Measurements from ENCODE around the gene YIF1A. TPM values are rescaled to one million over a fixed set of nuclear protein-coding genes. Genes with fewer than 3 reads are reported as not detected.
"Not testable (repeated sequence)": the region's sequence is repeated elsewhere in the genome, so short reads cannot be mapped to it uniquely, and the experiment has no call there.

The YIF1A gene
- total RNA-seq, 1 experiment from 2014 or later: 188 TPM

DNA sequence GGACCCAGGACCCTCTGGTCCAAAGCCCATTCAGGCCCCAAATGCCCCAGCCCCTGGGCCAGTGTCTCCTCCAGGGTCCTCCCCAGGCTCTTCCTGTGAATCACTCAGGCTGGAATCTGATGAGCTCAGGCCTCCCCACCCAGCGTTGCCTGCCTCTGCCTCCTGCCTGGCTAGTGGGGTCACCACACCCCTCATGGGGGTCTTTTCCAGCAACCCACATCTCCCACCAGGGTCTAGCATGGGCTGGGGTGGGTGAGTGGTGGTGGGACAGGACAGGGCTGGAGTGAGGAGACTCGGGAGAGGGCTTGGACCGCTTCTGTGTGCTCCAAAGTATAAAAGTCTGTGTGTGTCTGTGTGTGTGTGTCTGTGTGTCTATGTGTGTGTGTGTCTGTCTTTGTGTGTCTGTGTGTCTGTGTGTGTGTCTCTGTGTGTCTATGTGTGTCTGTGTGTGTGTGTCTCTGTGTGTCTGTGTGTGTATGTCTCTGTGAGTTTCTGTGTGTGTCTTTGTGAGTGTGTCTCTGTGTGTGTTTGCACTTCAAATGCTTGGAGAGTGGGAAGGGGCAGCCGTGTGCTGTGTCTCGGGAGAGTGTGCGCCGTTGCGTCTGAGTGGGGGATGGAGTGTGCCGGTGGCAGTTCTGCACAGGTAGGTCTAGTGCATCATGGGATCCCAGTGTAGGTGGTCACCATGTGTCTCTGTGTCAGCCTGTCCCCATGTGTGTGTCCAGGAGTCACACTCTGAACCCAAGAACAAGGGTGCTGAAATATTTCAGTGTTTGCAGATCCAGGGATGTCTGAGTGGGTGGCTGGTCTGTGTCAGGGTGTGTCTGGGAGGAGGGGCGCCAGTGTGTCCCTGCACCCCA, 38.5 kb upstream of the YIF1A start:
- in situ Hi-C loops (cut with HindIII; ENCODE audit: low pct_unique_long_range_greater_than_20kb, low sequenced_read_pairs): no loop called here
- DNase-seq (ENCODE audit: low read depth): no peak

DNA sequence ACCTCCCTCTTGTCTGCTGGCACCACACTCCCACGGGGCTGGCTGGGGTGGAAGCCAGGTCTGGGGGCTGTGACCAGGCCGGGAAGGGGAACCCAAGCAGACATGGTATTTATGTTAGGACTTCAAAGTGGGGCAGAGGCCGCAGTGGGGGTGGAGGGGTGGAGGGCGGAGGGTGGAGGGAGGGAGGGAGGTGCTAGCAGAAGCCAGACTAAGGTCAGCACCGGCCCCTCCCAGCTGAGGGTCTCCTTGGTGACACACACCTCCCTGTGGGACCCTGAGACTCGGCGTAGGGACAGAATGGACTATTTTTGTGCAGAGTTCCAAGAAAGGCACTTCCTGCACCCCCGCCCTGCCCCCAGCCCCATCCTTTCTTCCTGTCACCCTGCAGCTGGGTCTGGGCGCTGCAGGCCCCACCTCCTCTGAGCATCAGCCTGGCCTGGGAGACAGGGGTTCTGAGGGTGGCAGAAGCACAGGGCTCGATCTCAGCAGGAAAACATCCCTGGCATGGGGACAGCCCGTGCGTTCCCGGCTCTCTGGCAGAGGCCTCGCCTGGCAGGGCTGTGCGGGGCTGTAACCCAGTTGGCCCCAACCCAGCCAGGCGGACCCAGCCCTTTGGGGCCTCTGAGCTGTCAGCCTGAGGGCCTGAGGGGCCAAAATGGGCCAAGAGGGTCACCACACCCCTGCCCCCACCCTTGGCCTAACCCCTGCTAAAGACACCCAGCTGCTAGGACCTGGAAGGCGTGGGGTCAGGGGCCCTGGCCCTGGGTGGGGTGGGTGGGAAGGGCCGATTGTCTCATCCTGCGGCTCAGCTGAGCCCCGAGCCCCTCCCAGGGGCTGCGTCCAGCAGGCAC, 37.5 kb upstream of the YIF1A start:
- DNase-seq (ENCODE audit: low read depth): no peak
- in situ Hi-C loops (cut with HindIII; ENCODE audit: low pct_unique_long_range_greater_than_20kb, low sequenced_read_pairs): no loop called here

DNA sequence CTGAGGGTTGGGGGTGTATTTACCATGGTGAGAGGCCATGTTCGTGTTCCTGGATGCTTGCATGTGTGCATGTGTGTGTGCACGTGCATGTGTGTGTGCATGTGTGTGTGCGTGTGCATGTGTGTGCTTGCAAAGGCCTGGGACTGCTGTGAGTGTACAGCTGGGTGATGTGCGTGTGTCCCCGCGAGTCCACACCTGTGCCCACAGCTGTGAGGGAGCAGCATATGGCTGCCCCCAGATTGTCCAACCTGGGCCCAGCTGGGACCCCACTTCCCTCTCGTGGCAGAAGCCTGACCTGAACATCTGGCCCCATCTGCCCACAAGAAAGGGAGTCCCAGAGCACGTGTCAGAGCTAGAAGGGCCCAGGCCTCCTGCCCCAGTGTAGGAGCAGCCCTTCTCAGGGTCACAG, 36.3 kb upstream of the YIF1A start:
- in situ Hi-C loops (cut with HindIII; ENCODE audit: low pct_unique_long_range_greater_than_20kb, low sequenced_read_pairs): no loop called here

DNA sequence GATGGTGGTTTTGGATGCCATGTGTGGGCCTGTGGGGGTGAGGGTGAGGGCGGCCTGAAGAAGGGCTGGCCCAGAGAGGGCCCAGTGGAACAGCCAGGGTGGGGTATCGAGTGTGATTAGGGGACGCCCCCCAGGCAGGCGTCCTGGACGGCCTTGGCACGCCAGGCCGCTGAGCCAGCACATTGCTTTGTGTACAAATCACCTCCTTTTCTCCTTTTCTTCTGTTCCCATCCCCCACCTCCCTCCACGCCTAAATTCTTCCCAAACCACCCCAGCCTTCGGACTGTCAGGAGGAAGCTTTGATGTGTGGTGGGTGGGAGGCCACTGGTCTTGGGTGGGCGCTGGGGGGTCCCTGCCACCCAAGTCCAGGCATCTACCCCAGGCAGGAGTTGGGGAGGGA, 35.7 kb upstream of the YIF1A start:
- in situ Hi-C loops (cut with HindIII; ENCODE audit: low pct_unique_long_range_greater_than_20kb, low sequenced_read_pairs): no loop called here

More for the DNA sequence above, 36.3 kb upstream of the YIF1A start:
- no peak for DNase-seq (ENCODE audit: low read depth)

DNA sequence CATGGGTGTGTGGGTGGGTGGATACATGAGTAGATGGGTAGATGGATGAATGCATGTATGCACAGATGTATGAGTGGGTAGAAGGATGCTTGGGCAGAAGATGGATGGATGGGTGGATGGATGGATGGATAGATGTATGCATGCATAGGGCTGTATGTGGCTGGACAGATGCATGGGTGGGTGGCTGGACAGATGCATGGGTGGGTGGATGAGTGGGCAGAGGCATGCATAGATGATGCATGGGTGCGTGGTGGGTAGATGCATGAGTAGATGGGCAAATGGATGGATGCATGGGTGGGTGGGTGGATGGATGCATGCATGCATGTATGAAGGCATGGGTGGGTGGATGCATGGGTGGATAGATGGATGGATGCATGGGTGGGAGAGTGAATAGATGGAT, 34.7 kb upstream of the YIF1A start:
- no peak for DNase-seq (ENCODE audit: low read depth)
- in situ Hi-C loops (cut with HindIII; ENCODE audit: low pct_unique_long_range_greater_than_20kb, low sequenced_read_pairs): no loop called here

More for the DNA sequence above, 35.7 kb upstream of the YIF1A start:
- DNase-seq (ENCODE audit: low read depth): no peak

DNA sequence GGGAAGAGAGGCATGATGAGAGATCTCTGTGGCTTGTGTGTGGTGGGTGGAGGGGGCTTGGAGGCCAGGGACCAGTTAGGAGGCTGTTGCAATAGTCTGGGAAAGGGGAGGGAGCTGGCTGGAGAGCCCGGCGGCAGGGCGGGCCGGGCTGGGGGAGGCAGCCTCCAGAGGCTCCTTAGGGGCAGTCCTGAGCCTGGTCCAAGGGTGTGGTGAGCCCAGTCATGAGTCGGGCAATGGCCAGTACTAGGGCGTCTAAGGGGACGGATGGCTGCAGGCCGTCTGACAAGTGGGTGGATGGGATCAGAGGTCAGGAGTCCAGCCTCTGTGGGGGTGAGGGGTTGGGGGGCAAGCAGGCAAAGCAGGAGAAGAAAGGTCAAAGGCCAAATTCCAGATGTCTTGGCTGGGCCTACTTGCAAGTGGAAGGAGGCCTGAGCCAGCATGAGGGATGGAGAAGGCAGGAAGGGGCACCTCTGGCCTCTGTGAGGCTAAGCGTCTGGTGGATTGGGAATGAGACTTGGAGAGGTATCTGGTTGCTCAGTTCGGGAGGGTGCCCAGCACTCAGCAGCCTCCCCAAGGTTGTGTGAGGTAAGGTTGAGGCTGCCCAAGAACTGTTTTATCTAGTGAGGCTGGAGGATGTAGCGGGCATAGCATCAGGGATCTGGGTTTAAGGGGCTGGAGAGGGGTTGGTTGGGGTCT, 33.9 kb upstream of the YIF1A start:
- no peak for DNase-seq (ENCODE audit: low read depth)
- in situ Hi-C loops (cut with HindIII; ENCODE audit: low pct_unique_long_range_greater_than_20kb, low sequenced_read_pairs): no loop called here

DNA sequence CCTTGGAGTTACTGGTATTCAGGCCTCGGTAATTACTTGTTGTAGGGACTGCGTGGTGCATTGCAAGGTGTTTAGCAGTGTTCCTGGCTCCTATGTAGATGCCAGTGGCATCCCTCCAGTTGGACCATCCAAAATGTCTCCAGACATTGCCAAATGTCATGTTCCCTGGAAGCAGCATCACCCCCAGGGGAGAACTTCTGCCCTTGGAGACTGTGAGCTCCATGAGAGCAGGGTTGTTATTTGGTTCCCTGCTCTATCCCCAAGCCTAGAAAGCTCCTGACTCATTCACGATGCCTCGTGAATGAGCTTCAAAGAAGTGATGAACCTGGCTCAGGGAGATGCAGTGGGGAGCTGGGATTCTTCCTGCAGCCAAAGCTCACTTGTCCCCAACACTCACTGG, 32.7 kb upstream of the YIF1A start:
- DNase-seq (ENCODE audit: low read depth): no peak
- in situ Hi-C loops (cut with HindIII; ENCODE audit: low pct_unique_long_range_greater_than_20kb, low sequenced_read_pairs): no loop called here

DNA sequence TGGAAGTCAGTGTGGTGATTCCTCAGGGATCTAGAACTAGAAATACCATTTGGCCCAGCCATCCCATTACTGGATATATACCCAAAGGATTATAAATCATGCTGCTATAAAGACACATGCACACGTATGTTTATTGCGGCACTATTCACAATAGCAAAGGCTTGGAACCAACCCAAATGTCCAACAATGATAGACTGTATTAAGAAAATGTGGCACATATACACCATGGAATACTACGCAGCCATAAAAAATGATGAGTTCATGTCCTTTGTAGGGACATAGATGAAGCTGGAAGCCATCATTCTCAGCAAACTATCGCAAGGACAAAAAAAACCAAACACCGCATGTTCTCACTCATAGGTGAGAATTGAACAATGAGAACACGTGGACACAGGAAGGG, 31.8 kb upstream of the YIF1A start:
- in situ Hi-C loops (cut with HindIII; ENCODE audit: low pct_unique_long_range_greater_than_20kb, low sequenced_read_pairs); DNase-seq (ENCODE audit: low read depth): not testable (repeated sequence)

DNA sequence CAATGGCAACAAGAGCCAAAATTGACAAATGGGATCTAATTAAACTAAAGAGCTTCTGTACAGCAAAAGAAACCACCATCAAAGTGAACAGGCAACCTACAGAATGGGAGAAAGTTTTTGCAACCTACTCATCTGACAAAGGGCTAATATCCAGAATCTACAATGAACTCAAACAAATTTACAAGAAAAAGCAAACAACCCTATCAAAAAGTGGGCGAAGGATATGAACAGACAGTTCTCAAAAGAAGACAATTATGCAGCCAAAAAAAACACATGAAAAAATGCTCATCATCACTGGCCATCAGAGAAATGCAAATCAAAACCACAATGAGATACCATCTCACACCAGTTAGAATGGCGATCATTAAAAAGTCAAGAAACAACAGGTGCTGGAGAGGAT, 31.3 kb upstream of the YIF1A start:
- DNase-seq (ENCODE audit: low read depth); in situ Hi-C loops (cut with HindIII; ENCODE audit: low pct_unique_long_range_greater_than_20kb, low sequenced_read_pairs): not testable (repeated sequence)

DNA sequence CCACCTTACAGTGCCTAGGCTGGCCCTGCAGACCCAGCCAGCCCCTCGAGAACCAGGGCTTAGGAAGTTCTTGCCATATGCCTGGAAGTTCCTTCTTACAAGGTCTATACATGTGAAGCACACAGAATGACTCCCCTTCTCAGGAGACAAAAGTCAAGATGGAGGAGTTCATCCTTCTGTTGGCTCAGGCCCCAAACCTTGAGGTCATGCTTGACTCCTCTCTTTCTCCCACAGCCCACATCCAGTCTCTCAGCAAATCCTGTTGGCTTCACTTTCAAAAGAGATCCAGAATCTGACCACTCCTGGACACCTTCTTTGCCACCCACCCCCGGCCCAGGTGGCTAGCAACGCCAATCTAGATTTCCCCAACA, 29.6 kb upstream of the YIF1A start:
- in situ Hi-C loops (cut with HindIII; ENCODE audit: low pct_unique_long_range_greater_than_20kb, low sequenced_read_pairs): no loop called here
- DNase-seq (ENCODE audit: low read depth): no peak

DNA sequence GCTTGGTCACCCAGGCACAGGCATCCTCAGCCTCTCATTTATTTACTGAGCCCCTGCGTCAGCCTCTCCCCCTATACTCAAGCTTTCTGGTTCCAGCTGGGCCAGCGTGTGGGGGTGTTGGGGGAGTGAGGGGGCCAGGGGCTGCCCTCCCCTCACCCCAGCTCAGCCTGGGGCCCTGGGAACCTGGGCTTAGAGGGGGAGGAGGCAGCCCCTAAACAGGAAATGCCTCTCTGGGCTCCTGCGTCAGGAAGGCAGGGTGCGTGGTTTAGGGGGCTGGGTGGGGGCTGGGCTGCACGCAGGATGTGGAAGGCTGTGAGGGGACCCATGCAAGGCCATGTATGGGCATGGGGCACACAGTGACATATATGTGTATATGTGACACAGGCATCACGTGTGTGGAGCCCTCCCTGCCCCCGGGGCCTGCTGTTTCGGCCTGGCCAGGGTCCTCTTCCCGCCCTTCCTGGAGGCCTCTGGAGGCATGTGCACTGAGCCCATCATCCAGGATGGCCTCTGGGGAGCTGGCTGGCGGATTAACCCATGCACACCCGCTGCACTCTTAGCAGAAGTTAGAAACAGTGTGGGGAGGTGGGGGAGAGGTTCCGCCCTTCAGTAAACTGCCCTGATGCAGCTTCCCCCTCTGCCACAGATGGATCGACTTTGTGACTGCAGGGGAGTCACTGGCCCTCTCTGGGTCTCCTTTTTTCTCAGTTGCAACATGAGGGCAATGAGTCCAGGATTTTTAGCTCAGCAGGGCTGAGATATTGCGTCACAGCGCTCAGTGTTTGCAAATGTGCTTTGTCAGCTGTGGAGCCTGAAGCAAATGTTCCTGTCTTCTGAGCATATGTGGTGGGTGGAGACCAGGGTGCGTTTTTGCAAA, 29.0 kb upstream of the YIF1A start:
- DNase-seq (ENCODE audit: low read depth): no peak
- in situ Hi-C loops (cut with HindIII; ENCODE audit: low pct_unique_long_range_greater_than_20kb, low sequenced_read_pairs): no loop called here

DNA sequence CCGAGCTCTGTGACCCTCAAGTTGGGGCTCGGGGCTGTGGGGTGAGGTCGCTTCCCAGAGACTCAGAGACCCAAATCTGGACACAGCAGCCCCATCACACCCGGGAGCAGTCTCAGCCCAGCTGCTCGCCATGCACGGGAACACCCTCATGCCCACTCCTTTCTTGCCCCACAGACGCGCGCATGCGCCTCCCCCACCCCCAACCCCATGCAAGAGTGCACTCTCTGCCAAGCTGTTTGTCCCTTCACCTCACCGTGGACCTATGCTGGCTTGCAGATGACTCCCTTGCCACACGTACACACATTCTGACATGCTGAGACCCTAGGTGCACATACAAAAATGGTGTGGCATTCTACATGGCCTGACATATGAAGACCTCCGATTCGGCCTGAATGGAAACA, 28.4 kb upstream of the YIF1A start:
- no peak for DNase-seq (ENCODE audit: low read depth)
- in situ Hi-C loops (cut with HindIII; ENCODE audit: low pct_unique_long_range_greater_than_20kb, low sequenced_read_pairs): no loop called here

DNA sequence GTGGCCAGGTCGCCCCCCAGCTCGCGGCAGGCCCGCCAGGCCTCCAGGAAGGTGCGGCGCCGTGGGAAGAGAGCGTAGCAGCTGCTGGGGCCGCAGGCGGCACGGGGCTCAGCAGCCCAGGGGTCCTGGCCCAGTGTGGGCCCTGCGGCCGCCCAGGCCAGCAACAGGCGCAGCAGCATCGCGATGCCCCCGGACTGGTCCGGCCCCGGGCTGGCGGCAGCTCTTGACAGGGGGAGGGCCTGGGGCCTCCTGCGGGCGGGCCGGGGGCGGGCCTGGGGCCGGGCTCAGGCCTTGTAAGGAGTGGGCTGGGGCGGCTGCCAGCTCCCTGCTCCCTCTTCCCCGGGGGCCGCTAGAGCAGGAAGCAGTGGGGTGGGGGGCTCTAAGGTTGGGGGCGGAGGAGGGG, 27.9 kb upstream of the YIF1A start, which contains the start of gene CD248:
Gene CD248 (minus strand): TSS at position 196 of the 403 bp plus-strand sequence. CDS start 17 bp downstream, at position 179.
- no peak for DNase-seq (ENCODE audit: low read depth)
- in situ Hi-C loops (cut with HindIII; ENCODE audit: low pct_unique_long_range_greater_than_20kb, low sequenced_read_pairs): no loop called here

DNA sequence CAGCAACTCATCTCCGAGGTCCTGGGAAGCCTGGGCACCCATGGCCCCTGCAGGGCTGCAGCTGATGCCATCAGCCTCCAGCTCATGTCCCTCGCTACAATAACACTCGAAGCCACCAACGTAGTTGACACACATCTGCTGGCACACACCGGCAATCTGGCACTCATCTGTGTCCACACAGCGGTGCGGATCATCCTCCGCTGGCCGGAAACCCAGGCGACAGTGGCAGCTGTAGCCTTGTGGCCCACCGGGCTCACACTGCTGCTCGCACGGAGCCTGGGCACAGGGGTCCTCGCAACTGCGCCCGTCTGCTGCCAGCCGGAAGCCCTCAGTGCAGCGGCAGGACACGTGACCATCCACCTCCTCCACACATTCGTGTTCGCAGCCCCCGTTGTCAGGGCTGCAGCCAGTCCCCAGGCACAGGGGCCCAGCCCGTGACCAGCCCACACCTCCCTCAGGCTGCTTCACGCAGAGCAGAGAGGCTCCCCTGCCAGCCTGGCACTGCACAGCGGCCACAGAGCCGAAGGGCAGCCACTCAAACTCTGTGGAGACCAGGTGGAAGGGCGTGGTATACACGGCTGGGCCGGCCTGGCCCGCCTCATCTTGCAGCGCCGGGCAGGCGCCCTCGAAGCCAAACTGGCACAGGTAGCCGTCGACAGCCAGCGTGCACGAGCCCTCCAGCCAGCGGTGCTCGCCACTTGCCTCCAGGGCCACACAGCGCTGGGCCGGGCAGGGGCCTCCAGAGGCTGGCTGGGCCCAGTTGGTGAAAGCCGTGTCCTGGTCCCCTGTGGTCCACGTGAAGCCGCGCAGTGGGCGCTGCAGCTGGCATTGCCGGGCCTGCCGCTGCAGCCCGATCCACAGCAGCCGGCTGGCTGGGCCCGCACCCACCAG, 27.2 kb upstream of the YIF1A start:
- no peak for DNase-seq (ENCODE audit: low read depth)
- in situ Hi-C loops (cut with HindIII; ENCODE audit: low pct_unique_long_range_greater_than_20kb, low sequenced_read_pairs): no loop called here

DNA sequence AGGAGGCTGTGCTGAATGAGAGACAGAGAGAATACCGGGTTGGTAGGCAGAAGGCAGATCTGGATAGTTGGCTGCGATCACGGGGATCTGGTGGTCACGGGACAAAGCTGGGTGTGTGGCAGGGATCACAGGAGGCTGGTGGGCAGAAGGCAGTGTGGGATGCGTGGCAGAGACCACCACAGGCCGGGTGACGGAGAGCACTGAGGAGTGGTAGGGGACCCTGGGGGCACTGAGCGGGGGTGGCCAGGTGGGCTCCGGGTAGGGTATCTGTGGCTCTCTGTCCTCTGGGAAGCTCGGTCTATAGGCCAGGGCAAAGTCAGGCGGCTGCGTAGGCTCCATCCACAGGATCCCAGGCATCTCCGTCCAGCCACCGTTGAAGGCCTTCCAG, 26.5 kb upstream of the YIF1A start:
- in situ Hi-C loops (cut with HindIII; ENCODE audit: low pct_unique_long_range_greater_than_20kb, low sequenced_read_pairs): no loop called here

DNA sequence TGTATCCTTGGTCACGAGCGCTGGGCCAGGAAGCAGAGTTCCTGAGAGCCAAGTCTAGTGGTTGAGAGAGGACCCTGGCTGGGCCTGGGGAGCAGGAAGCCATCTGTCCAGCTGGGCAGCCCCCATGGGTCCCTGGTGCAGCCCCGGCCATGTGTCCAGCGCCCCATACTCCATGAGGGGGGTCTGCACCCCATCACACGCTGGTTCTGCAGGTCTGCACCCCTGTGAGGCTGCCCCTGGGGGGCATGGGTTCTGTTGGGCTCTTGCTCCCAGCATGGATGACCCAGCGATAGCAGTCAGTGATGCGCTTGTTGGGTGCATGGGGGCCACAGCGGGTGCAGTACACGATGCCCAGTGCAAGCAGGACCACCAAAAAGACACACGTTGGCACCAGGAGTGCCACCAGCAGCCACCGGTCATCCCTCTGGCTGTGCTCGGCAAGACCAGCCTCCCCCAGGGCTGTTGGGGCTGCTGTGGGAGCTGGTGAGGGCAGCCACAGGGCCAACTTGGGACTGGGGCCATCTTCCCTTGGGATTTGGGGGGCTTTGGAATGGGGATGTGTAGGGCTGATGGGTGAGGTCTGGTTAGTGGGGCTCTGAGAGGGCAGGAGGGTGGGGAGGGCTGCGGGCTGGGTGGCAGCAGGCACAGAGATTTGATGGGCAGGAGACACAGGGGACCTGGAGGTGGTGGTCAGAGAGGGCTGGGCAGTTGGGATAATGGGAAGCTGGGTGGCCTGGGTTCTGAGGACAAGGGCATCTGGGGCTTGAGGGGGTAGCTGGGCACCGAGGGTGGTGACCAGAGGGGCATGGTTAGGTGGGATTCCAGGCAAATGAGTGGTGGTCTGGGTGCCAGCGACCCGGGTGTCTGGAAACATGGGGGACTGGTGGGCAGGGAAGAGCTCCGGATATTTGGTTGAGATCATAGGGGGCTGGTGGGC, 25.9 kb upstream of the YIF1A start:
- in situ Hi-C loops (cut with HindIII; ENCODE audit: low pct_unique_long_range_greater_than_20kb, low sequenced_read_pairs): no loop called here
- no peak for DNase-seq (ENCODE audit: low read depth)

More for the DNA sequence above, 26.5 kb upstream of the YIF1A start:
- no peak for DNase-seq (ENCODE audit: low read depth)

All from Caki2 (cell line).